Caco-2 (cell line): ENCODE results near the gene MTM1. TPM values are rescaled to one million over a fixed set of nuclear protein-coding genes. Genes with fewer than 3 reads are reported as not detected.

Experiments used
- BruUV-seq: library from RNA; stranded (reverse); fragments of 400-500 nt; replicated peaks from 2 replicates; lab custom pipeline; 2021; lab: Mats Ljungman, UMichigan
- CTCF ChIA-PET: fragments of 300-600 bp; sonication (Branson Sonifier 250); formaldehyde crosslinking; loops from one replicate; lab custom pipeline; 2022; ENCODE audit warnings: antibody characterized with exemption; lab: Charles Lee
- POLR2A ChIA-PET: fragments of 300-600 bp; sonication (Branson Sonifier 250); formaldehyde crosslinking; loops from one replicate; lab custom pipeline; 2022; ENCODE audit warnings: antibody characterized with exemption; lab: Charles Lee
- DNase-seq, 2 experiments: peaks; one replicate each; pipeline versions ENCODE4 v3.0.0 to v3.0.0-alpha.2; 2020 to 2022
- H3K27me3 ChIP-seq: replicated peaks from 2 replicates; pipeline ENCODE4 v1.6.0; 2011; ENCODE audit warnings: low read length; ENCODE audit not compliant: control insufficient read depth, insufficient read depth
- H3K36me3 ChIP-seq: 2 replicates; pipeline ENCODE4 v1.5.1; 2011; ENCODE audit warnings: low read length; ENCODE audit not compliant: control insufficient read depth, insufficient read depth
- H3K4me1 ChIP-seq: fragments of 250-450 bp; sonication (Bioruptor Pico); 2 replicates; pipeline ENCODE4 v1.5.1; 2020; ENCODE audit warnings: mild to moderate bottlenecking
- H3K4me3 ChIP-seq: 2 replicates; pipeline ENCODE4 v1.5.1; 2011; ENCODE audit warnings: low read depth, mild to moderate bottlenecking, control low read depth, low read length
- H3K9me3 ChIP-seq: fragments of 250-450 bp; sonication (Bioruptor Pico); 2 replicates; pipeline ENCODE4 v1.5.1; 2020; ENCODE audit warnings: mild to moderate bottlenecking, moderate library complexity
- H3K27ac Mint-ChIP-seq: one replicate; pipeline ENCODE4 v1.8.0; 2022; ENCODE audit warnings: mixed read lengths; ENCODE audit not compliant: unreplicated experiment
- H3K27me3 Mint-ChIP-seq: one replicate; pipeline ENCODE4 v1.8.0; 2022; ENCODE audit warnings: mixed read lengths; ENCODE audit not compliant: insufficient read depth, unreplicated experiment
- H3K36me3 Mint-ChIP-seq: one replicate; pipeline ENCODE4 v1.8.0; 2022; ENCODE audit warnings: mild to moderate bottlenecking, mixed read lengths; ENCODE audit not compliant: insufficient read depth, unreplicated experiment
- H3K4me1 Mint-ChIP-seq: one replicate; pipeline ENCODE4 v1.8.0; 2022; ENCODE audit warnings: low read depth, mixed read lengths; ENCODE audit not compliant: unreplicated experiment
- H3K4me3 Mint-ChIP-seq: one replicate; pipeline ENCODE4 v1.8.0; 2022; ENCODE audit warnings: mild to moderate bottlenecking, moderate library complexity, mixed read lengths; ENCODE audit not compliant: unreplicated experiment
- H3K9me3 Mint-ChIP-seq: one replicate; pipeline ENCODE4 v1.8.0; 2022; ENCODE audit warnings: mixed read lengths; ENCODE audit not compliant: unreplicated experiment
- CTCF ChIP-seq, 2 experiments: fragments of 200-600 bp in 1 of 2; IDR thresholded peaks; 1 replicate in 1 of 2; 2 replicates in 1 of 2; pipeline versions ENCODE4 v1.5.1 to v1.8.0; 2011 to 2022; ENCODE audit warnings: antibody characterized with exemption in 1 of 2, control low read depth in 1 of 2, inconsistent platforms in 1 of 2, low read depth in 1 of 2, low read length in 1 of 2, mild to moderate bottlenecking in 1 of 2, moderate library complexity in 1 of 2; ENCODE audit not compliant: insufficient read depth in 1 of 2, severe bottlenecking in 1 of 2, unreplicated experiment in 1 of 2
- intact Hi-C: fragments of 100-400 bp; cut with micrococcal nuclease; formaldehyde crosslinking; loops from one replicate; pipeline ENCODE4 v1.10.0; 2022; ENCODE audit not compliant: unreplicated experiment
- total RNA-seq: library from RNA; stranded (reverse); gene quantifications from 2 replicates; pipeline ENCODE4 v1.2.3, GENCODE V29; 2022

Gene MTM1
- total RNA-seq, 1 experiment from 2014 or later: 9.7 TPM

GRCh38 chrX:150602296-150602695 is 33.9 kb downstream of the MTM1 start:
- H3K36me3 ChIP-seq: no peaks in the 10 kb centered on the region
- Mint-ChIP-seq H3K27ac (no peak overlapping the region), H3K9me3 (no peaks in the 10 kb centered on the region), H3K4me3 (no peak overlapping the region), H3K4me1 (no peaks in the 10 kb centered on the region), H3K27me3 (no peaks in the 10 kb centered on the region), H3K36me3 (peaks cover 8% of the 10 kb centered on the region)
- ChIA-PET CTCF (no interaction called here), POLR2A (no interaction called here)
- DNase-seq: no peak
- H3K9me3 ChIP-seq: no peaks in the 10 kb centered on the region
- H3K4me3 ChIP-seq: no peak overlapping the region
- no peaks in the 10 kb centered on the region for H3K27me3 ChIP-seq
- no peaks in the 10 kb centered on the region for H3K4me1 ChIP-seq
- no peak for TF ChIP-seq CTCF (IDR thresholded peaks at IDR 0.05; ENCODE audit: insufficient read depth in 1 of 2, low read depth in 1 of 2, low read length in 1 of 2, severe bottlenecking in 1 of 2, unreplicated experiment in 1 of 2)
- BruUV-seq: no TSS peak
- intact Hi-C loops: no loop called here

GRCh38 chrX:150602743-150603142 is 34.3 kb downstream of the MTM1 start:
- no peak overlapping the region for H3K4me3 Mint-ChIP-seq
- Histone ChIP-seq H3K27me3 (no peaks in the 10 kb centered on the region), H3K9me3 (no peaks in the 10 kb centered on the region), H3K36me3 (no peaks in the 10 kb centered on the region), H3K4me3 (no peak overlapping the region), H3K4me1 (no peaks in the 10 kb centered on the region)
- no peak for TF ChIP-seq CTCF (IDR thresholded peaks at IDR 0.05; ENCODE audit: insufficient read depth in 1 of 2, low read depth in 1 of 2, low read length in 1 of 2, severe bottlenecking in 1 of 2, unreplicated experiment in 1 of 2)
- no peaks in the 10 kb centered on the region for H3K27me3 Mint-ChIP-seq
- no peak for DNase-seq
- intact Hi-C loops: no loop called here
- CTCF ChIA-PET: no interaction called here
- no TSS peak for BruUV-seq
- no peaks in the 10 kb centered on the region for H3K9me3 Mint-ChIP-seq
- POLR2A ChIA-PET: no interaction called here
- no peak overlapping the region for H3K27ac Mint-ChIP-seq
- H3K36me3 Mint-ChIP-seq: peaks cover 8% of the 10 kb centered on the region
- no peaks in the 10 kb centered on the region for H3K4me1 Mint-ChIP-seq

GRCh38 chrX:150605603-150606002 is 37.2 kb downstream of the MTM1 start:
- DNase-seq: no peak
- Histone ChIP-seq H3K4me3 (no peak overlapping the region), H3K27me3 (no peaks in the 10 kb centered on the region), H3K36me3 (no peaks in the 10 kb centered on the region), H3K9me3 (no peaks in the 10 kb centered on the region), H3K4me1 (no peaks in the 10 kb centered on the region)
- Mint-ChIP-seq H3K36me3 (peaks cover 8% of the 10 kb centered on the region), H3K4me3 (no peak overlapping the region), H3K27ac (no peak overlapping the region), H3K4me1 (no peaks in the 10 kb centered on the region), H3K27me3 (no peaks in the 10 kb centered on the region), H3K9me3 (no peaks in the 10 kb centered on the region)
- intact Hi-C loops: no loop called here
- ChIA-PET CTCF (no interaction called here), POLR2A (no interaction called here)
- TF ChIP-seq CTCF (IDR thresholded peaks at IDR 0.05; ENCODE audit: insufficient read depth in 1 of 2, low read depth in 1 of 2, low read length in 1 of 2, severe bottlenecking in 1 of 2, unreplicated experiment in 1 of 2): no peak
- BruUV-seq: no TSS peak
